Fibroblast of skin of right biceps (primary cell): ENCODE results near the gene WDR46.
"Not testable (repeated sequence)": the region's sequence is repeated elsewhere in the genome, so short reads cannot be mapped to it uniquely, and the experiment has no call there.

Experiments
- DNase-seq: peaks from one replicate; pipeline ENCODE4 v3.0.0-alpha.2; 2013

Gene WDR46

GRCh38 chr6:33286946-33287914 is 1.8 kb downstream of the WDR46 start:
- DNase-seq: no peak

GRCh38 chr6:33285214-33285613 is 3.8 kb downstream of the WDR46 start:
- not testable (repeated sequence) for DNase-seq

- no peak for DNase-seq
These were observed 8.5 kb downstream of the WDR46 start for GRCh38 chr6:33280539-33280938.

GRCh38 chr6:33279971-33280511 is 9.0 kb downstream of the WDR46 start:
- peak; percentile 62 for DNase-seq

GRCh38 chr6:33279257-33279695 is 9.8 kb downstream of the WDR46 start:
- no peak for DNase-seq

GRCh38 chr6:33278810-33279209 is 10.2 kb downstream of the WDR46 start:
- no peak for DNase-seq

- no peak for DNase-seq
These were observed 10.7 kb downstream of the WDR46 start for GRCh38 chr6:33278392-33278741.

GRCh38 chr6:33277663-33278391 is 11.2 kb downstream of the WDR46 start:
- peak; percentile 22 for DNase-seq

GRCh38 chr6:33276864-33277662 is 12.0 kb downstream of the WDR46 start, which contains the start of gene B3GALT4:
B3GALT4 (plus strand) TSS chr6:33277123; CDS start chr6:33277420, 297 bp downstream.
- DNase-seq: peak; percentile 76

GRCh38 chr6:33276581-33276863 is 12.5 kb downstream of the WDR46 start:
- DNase-seq: peak; percentile 3

- DNase-seq: not testable (repeated sequence)
These were observed 13.1 kb downstream of the WDR46 start for GRCh38 chr6:33275795-33276580.

GRCh38 chr6:33273924-33274902 is 14.8 kb downstream of the WDR46 start:
- no peak for DNase-seq

- no peak for DNase-seq
These were observed 15.7 kb downstream of the WDR46 start for GRCh38 chr6:33273129-33273923.

- DNase-seq: no peak
These were observed 16.5 kb downstream of the WDR46 start for GRCh38 chr6:33272275-33273128.

GRCh38 chr6:33271468-33272274 is 17.4 kb downstream of the WDR46 start, which contains the start of the genes RPS18 and VPS52:
RPS18 (plus strand) TSS chr6:33272075; CDS start chr6:33272120, 45 bp downstream.
VPS52 (minus strand) TSS chr6:33271876; CDS start chr6:33271675, 201 bp downstream.
- peak; percentile 99 for DNase-seq

GRCh38 chr6:33271117-33271467 is 17.9 kb downstream of the WDR46 start:
- no peak for DNase-seq

GRCh38 chr6:33264015-33264414 is 25.0 kb downstream of the WDR46 start:
- DNase-seq: no peak

GRCh38 chr6:33262490-33262889 is 26.5 kb downstream of the WDR46 start:
- DNase-seq: not testable (repeated sequence)
